ENCODE measurements around the gene GPSM3.

GPSM3 gene

DNA sequence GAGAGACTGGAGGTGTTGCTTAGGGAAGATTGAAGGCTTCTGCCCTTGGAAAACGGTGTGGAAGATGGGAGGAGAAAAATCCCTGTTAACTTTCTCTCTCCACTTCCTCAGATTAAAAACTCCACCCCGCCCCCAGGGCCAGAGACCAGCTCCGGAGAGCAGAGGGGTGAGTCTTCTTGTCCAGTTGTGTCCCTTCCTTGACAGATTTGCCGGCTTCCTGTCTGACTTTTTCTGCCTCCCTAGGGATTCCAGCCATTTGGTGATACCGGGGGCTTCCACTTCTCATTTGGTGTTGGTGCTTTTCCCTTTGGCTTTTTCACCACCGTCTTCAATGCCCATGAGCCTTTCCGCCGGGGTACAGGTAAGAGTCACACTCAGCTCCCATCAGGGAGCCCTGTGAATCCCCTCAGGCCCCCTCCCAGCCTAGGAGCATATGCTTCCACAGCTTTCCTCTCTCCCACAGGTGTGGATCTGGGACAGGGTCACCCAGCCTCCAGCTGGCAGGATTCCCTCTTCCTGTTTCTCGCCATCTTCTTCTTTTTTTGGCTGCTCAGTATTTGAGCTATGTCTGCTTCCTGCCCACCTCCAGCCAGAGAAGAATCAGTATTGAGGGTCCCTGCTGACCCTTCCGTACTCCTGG, 12.6 kb downstream of the GPSM3 start:
- TF ChIP-seq ZNF571 (tag by site-specific recombination; IDR thresholded peaks at IDR 0.05) (no peak), SETDB1 (IDR thresholded peaks at IDR 0.05; ENCODE audit: insufficient read length, low read length) (no peak), ZNF473 (tag by site-specific recombination; IDR thresholded peaks at IDR 0.05) (no peak), KLF17 (tag by site-specific recombination; IDR thresholded peaks at IDR 0.05) (no peak), RBAK (tag by site-specific recombination; IDR thresholded peaks at IDR 0.05) (no peak), ZNF280C (tag by site-specific recombination; IDR thresholded peaks at IDR 0.05) (no peak), BCL11A (tag by site-specific recombination; IDR thresholded peaks at IDR 0.05; ENCODE audit: low read depth) (no peak), ZNF302 (tag by site-specific recombination; IDR thresholded peaks at IDR 0.05; ENCODE audit: low read depth) (no peak), ZNF398 (tag by site-specific recombination; IDR thresholded peaks at IDR 0.05) (no peak)
- TF ChIP-seq, protein P1, sequence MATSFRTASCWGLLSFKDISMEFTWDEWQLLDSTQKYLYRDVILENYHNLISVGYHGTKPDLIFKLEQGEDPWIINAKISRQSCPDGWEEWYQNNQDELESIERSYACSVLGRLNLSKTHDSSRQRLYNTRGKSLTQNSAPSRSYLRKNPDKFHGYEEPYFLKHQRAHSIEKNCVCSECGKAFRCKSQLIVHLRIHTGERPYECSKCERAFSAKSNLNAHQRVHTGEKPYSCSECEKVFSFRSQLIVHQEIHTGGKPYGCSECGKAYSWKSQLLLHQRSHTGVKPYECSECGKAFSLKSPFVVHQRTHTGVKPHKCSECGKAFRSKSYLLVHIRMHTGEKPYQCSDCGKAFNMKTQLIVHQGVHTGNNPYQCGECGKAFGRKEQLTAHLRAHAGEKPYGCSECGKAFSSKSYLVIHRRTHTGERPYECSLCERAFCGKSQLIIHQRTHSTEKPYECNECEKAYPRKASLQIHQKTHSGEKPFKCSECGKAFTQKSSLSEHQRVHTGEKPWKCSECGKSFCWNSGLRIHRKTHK (tag by site-specific recombination; IDR thresholded peaks at IDR 0.05) = no peak
- H3K4me1 ChIP-seq (ENCODE audit: control insufficient read depth, insufficient read depth, low read length) = peaks cover 14% of the 10 kb centered on the region
- H3K36me3 ChIP-seq (ENCODE audit: control insufficient read depth in 2 of 2, insufficient read depth in 1 of 2, low read length in 2 of 2) = peaks cover 0 to 46% of the 10 kb centered on the region in 2 experiments; a peak in 2 of 3 replicates
- no peak overlapping the region for H3K27ac ChIP-seq (ENCODE audit: extremely low read depth, low read depth, low read length)
- H3K4me3 ChIP-seq (ENCODE audit: low read depth, low read length) = no peak overlapping the region
- CTCF ChIA-PET = interaction anchor here (1.6 kb wide), 1 partner anchor 16 kb away, joined by 9 read pairs; no protein-coding TSS in a partner anchor
- no peaks in the 10 kb centered on the region for H3K9me3 ChIP-seq (ENCODE audit: control insufficient read depth, insufficient read depth, low read depth, low read length)
- POLR2A ChIA-PET = interaction anchor here (0.8 to 1.6 kb wide), 7 partner anchors 9 to 788 kb away, joined by 3 to 10 read pairs (median 5); partner anchors contain the start of genes BRD2, HSPA1B and PBX2

- no peaks in the 10 kb centered on the region for H3K9me3 ChIP-seq (ENCODE audit: control insufficient read depth, insufficient read depth, low read depth, low read length)
- no peak overlapping the region; the same call in 1 of the 2 replicates for H3K27ac ChIP-seq (ENCODE audit: extremely low read depth, low read depth, low read length)
- H3K36me3 ChIP-seq (ENCODE audit: control insufficient read depth in 2 of 2, insufficient read depth in 1 of 2, low read length in 2 of 2) = peaks cover 0 to 47% of the 10 kb centered on the region in 2 experiments; a peak in 2 of 3 replicates
- peak overlapping the region; percentile 68 for H3K4me3 ChIP-seq (ENCODE audit: low read depth, low read length)
- POLR2A ChIA-PET = interaction anchor here (0.5 to 1.6 kb wide), 9 partner anchors 10 to 792 kb away, joined by 3 to 10 read pairs (median 5); partner anchors contain the start of genes HSPA1B and PBX2
- H3K4me1 ChIP-seq (ENCODE audit: control insufficient read depth, insufficient read depth, low read length) = peaks cover 14% of the 10 kb centered on the region
- CTCF ChIA-PET = interaction anchor here (0.6 to 1.6 kb wide), 4 partner anchors 15 to 235 kb away, joined by 3 to 9 read pairs (median 4); no protein-coding TSS in a partner anchor
- TF ChIP-seq GLIS1 (tag by site-specific recombination; IDR thresholded peaks at IDR 0.05) (no peak), SP7 (tag by site-specific recombination; IDR thresholded peaks at IDR 0.05) (peak; percentile 38), ZNF768 (tag by site-specific recombination; IDR thresholded peaks at IDR 0.05) (no peak), ZNF341 (tag by site-specific recombination; IDR thresholded peaks at IDR 0.05; ENCODE audit: low read depth) (0 out of 2 replicates have a peak, but pooled peaks have one; percentile 18), ZNF335 (tag by site-specific recombination; conservative IDR thresholded peaks at IDR 0.05) (peak; percentile 46), KLF16 (tag by site-specific recombination; IDR thresholded peaks at IDR 0.05) (peak; percentile 60; the same call in 1 of the 2 replicates), KLF7 (tag by site-specific recombination; IDR thresholded peaks at IDR 0.05; ENCODE audit: borderline replicate concordance) (peak; percentile 23; the same call in 1 of the 2 replicates), KLF1 (tag by site-specific recombination; IDR thresholded peaks at IDR 0.05) (peak; percentile 5; the same call in 1 of the 2 replicates), SP2 (tag by site-specific recombination; IDR thresholded peaks at IDR 0.05) (no peak)
- TF ChIP-seq, protein P2, sequence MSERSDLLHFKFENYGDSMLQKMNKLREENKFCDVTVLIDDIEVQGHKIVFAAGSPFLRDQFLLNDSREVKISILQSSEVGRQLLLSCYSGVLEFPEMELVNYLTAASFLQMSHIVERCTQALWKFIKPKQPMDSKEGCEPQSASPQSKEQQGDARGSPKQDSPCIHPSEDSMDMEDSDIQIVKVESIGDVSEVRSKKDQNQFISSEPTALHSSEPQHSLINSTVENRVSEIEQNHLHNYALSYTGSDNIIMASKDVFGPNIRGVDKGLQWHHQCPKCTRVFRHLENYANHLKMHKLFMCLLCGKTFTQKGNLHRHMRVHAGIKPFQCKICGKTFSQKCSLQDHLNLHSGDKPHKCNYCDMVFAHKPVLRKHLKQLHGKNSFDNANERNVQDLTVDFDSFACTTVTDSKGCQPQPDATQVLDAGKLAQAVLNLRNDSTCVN (tag by site-specific recombination; optimal IDR thresholded peaks at IDR 0.05) = peak; percentile 23
- TF ChIP-seq, protein P3, sequence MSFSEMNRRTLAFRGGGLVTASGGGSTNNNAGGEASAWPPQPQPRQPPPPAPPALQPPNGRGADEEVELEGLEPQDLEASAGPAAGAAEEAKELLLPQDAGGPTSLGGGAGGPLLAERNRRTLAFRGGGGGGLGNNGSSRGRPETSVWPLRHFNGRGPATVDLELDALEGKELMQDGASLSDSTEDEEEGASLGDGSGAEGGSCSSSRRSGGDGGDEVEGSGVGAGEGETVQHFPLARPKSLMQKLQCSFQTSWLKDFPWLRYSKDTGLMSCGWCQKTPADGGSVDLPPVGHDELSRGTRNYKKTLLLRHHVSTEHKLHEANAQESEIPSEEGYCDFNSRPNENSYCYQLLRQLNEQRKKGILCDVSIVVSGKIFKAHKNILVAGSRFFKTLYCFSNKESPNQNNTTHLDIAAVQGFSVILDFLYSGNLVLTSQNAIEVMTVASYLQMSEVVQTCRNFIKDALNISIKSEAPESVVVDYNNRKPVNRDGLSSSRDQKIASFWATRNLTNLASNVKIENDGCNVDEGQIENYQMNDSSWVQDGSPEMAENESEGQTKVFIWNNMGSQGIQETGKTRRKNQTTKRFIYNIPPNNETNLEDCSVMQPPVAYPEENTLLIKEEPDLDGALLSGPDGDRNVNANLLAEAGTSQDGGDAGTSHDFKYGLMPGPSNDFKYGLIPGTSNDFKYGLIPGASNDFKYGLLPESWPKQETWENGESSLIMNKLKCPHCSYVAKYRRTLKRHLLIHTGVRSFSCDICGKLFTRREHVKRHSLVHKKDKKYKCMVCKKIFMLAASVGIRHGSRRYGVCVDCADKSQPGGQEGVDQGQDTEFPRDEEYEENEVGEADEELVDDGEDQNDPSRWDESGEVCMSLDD (tag by site-specific recombination; IDR thresholded peaks at IDR 0.05) = peak; percentile 93
Observed at GRCh38 chr6:32178547-32179440, 13.6 kb downstream of the GPSM3 start.
